WTC11 (cell line): ENCODE results near the gene WDR87.

Experiments used
- ELF4 ChIP-seq: sonication (generic); formaldehyde crosslinking; IDR thresholded peaks from 2 replicates; pipeline ENCODE4 v1.8.1; 2022; ENCODE audit warnings: low read depth, mild to moderate bottlenecking, moderate library complexity, missing genetic modification reagents
- FOXP1 ChIP-seq: sonication (generic); formaldehyde crosslinking; IDR thresholded peaks from 2 replicates; pipeline ENCODE4 v1.8.0; 2022; ENCODE audit warnings: missing genetic modification reagents, mild to moderate bottlenecking, moderate library complexity, borderline replicate concordance
- SMAD4 ChIP-seq: sonication (generic); formaldehyde crosslinking; IDR thresholded peaks from 2 replicates; pipeline ENCODE4 v1.8.0; 2022; ENCODE audit warnings: mild to moderate bottlenecking, missing genetic modification reagents
- STAT6 ChIP-seq: sonication (generic); formaldehyde crosslinking; conservative IDR thresholded peaks from 2 replicates; pipeline ENCODE4 v1.8.1; 2023; ENCODE audit warnings: mild to moderate bottlenecking, low read depth, missing genetic modification reagents, moderate library complexity
- TF ChIP-seq, protein P1 (sequence below): fragments of 200-600 bp; IDR thresholded peaks from 2 replicates; pipeline ENCODE4 v1.8.0; 2022; ENCODE audit warnings: antibody characterized with exemption

GRCh38 chr19:37928527-37929286 is 22.3 kb upstream of the WDR87 start:
- TF ChIP-seq, protein P1, sequence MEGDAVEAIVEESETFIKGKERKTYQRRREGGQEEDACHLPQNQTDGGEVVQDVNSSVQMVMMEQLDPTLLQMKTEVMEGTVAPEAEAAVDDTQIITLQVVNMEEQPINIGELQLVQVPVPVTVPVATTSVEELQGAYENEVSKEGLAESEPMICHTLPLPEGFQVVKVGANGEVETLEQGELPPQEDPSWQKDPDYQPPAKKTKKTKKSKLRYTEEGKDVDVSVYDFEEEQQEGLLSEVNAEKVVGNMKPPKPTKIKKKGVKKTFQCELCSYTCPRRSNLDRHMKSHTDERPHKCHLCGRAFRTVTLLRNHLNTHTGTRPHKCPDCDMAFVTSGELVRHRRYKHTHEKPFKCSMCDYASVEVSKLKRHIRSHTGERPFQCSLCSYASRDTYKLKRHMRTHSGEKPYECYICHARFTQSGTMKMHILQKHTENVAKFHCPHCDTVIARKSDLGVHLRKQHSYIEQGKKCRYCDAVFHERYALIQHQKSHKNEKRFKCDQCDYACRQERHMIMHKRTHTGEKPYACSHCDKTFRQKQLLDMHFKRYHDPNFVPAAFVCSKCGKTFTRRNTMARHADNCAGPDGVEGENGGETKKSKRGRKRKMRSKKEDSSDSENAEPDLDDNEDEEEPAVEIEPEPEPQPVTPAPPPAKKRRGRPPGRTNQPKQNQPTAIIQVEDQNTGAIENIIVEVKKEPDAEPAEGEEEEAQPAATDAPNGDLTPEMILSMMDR, result no peak
- TF ChIP-seq STAT6 (CRISPR knock-in tag) (no peak), ELF4 (no peak), FOXP1 (no peak), SMAD4 (CRISPR knock-in tag) (no peak)
